VCaP (cell line): ENCODE results near the gene SIPA1.

ENCODE experiments used
- H3K27ac ChIP-seq: fragments of 450-650 bp; 2 replicates; pipeline ENCODE4 v1.5.1; 2017
- CTCF ChIP-seq: fragments of 450-650 bp; conservative IDR thresholded peaks from 2 replicates; pipeline ENCODE4 v1.5.1; 2017; ENCODE audit warnings: mild to moderate bottlenecking, moderate library complexity

SIPA1 gene

GRCh38 chr11:65642014-65642671 lies 4.2 kb downstream of the SIPA1 start:
- no peak overlapping the region for H3K27ac ChIP-seq
- TF ChIP-seq CTCF, result no peak

GRCh38 chr11:65643971-65644370 lies 6.1 kb downstream of the SIPA1 start:
- no peak for TF ChIP-seq CTCF
- H3K27ac ChIP-seq, result no peak overlapping the region

- no peak for TF ChIP-seq CTCF
- H3K27ac ChIP-seq, result no peak overlapping the region
Measured at GRCh38 chr11:65644837-65645236, 6.9 kb downstream of the SIPA1 start.

GRCh38 chr11:65645710-65646109 lies 7.8 kb downstream of the SIPA1 start:
- TF ChIP-seq CTCF, result no peak
- no peak overlapping the region for H3K27ac ChIP-seq

GRCh38 chr11:65646288-65646957 lies 8.5 kb downstream of the SIPA1 start:
- peak overlapping the region; percentile 65; the same call in 1 of the 2 replicates for H3K27ac ChIP-seq
- no peak for TF ChIP-seq CTCF

GRCh38 chr11:65646958-65647701 lies 9.2 kb downstream of the SIPA1 start:
- peak overlapping the region; percentile 65 for H3K27ac ChIP-seq

More at GRCh38 chr11:65646958-65647701, 9.2 kb downstream of the SIPA1 start:
- no peak; the same call in 1 of the 2 replicates for TF ChIP-seq CTCF
